ENCODE data around the gene GAPVD1.

GAPVD1 gene

DNA sequence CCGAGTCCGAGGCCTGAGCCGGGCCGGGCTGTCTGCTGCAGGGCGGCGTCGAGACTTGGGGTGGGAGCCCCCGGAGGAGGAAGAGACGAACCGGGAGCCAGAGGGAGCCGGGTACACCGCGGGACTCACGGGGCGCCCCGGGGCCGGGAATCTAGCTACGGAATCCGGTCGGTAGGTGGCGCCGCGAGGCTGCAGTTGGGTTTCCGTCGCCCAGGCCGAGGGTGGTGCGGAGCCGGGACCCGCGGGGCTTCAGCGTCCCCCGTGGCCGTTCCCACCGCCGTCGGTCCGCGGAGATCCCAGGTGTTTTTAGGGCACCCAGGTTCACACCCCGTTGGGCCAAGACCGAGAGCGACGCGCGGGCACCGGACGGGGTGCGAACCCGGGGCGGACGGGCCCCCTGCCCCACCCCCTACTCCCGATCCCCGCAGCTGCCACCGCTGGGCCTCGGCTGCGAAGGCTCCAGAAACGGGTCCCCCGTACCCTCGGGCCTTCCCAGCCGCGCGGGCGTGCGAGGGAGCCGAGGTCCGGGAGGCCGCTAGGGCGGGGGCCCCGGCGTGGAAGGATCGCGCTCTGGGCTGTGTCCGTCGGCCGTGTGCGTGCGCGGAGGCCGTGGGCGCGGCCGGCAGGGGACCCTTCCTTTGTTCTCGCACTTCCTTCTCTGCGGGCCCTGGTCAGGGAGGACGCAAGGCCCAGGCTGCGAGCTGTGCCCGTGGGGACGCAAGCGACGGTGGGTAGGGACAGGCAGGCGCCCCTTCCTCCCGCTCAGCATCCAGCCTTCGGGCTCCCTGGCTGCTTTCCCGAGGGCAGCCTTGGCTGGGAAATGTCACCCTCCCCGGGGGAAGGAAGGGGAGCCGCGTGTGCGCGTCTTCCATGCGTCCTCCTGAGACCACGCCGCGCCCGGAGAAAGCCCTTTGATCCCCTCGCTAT is 146.6 kb downstream of the GAPVD1 start:
- FAIRE-seq = no peak

DNA sequence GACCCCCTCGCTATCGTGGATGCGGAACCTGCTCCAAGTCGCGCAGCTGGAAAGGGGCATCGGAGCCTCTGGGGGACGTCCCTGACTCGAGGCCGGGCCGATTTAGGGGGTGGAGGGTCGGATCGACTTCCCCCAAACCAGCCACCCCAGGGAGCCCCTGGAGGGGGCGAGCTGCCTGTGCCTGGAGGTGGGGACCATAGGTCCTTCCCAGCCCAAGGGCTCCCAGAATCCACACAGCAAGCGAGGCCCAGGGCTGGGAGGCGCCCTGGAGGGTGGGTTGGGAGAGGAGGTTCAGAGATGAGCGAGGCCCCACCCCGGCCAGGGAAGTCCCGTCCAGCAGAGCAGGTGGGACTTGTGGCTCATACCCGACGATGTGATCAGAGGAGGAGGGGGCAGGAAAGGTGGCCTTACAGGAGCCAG is 147.6 kb downstream of the GAPVD1 start:
- no peak for FAIRE-seq

DNA sequence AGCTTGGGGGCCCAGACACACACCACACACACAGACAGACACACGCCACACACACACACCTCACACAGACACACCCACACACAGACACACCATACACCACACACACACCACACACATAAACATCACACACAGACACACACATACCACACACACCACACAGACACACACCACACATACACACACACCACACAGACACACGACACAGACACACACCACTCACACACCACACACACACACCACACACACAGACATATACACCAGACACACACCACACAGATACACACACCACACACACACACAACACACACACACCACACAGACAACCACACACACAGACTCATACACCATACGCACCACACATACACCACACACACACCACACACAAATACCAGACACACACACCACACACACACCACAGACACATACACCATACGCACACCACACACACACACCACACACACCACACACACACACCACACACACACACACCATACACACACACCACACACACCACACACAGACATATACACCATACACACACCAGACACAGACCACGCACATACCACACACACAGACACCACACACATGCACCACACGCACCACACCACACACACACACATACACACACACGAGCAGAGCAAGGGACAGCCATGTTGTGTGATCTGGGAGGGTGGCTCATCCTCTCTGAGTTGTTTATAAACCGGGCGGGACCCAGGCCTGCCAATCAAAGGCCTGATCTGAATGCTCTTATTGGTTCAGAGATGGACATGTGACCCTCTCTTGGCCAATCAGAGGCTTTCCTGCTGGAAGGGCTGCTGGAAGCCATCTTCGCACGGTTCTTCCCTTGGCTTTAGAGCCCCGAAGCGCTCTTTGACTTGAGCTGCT is 148.3 kb downstream of the GAPVD1 start:
- FAIRE-seq = no peak

DNA sequence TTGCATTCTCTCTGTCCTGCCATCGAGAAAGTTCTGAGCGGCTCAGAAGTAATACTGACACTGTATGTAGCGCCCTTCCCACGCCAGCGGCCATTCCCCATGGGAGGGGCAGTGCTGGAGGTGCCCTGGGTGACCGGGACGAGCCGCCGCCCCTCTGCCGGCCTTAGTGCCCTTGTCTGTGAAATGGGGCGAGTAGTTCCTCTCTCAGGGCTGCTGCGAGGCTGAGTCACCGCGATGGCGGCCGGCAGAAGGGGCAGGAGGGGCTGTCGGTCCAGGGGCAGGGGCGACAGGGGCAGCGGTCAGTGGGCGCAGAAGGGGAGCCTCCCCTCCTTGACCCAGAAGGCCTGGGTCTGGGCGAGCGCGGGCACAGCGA is 148.9 kb downstream of the GAPVD1 start:
- FAIRE-seq = no peak

DNA sequence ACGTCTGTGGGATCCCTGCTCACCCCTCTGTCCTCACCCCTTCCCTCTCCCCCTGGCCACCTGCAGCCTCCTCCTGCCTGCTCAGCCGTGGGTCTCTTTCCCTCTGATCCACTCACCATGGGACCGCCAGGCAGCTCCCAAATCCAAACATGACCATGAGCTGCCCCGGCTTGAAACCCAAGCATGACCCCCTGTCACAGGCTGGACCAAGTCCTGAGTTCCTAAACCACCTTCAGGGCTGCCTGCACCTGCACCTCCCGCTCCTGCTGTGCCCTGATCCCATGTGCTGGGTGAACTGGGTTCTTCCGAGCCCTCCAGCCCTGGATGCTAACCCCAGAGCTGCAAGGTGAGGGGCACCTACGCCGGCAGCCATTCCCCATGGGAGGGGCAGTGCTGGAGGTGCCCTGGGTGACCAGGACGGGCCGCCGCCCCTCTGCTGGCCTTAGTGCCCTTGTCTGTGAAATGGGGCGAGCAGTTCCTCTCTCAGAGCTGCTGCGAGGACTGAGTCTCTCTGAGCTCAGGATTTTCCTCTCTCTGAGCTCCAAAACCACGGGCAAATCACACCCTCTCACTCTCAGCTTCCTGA is 149.6 kb downstream of the GAPVD1 start:
- no peak for FAIRE-seq

DNA sequence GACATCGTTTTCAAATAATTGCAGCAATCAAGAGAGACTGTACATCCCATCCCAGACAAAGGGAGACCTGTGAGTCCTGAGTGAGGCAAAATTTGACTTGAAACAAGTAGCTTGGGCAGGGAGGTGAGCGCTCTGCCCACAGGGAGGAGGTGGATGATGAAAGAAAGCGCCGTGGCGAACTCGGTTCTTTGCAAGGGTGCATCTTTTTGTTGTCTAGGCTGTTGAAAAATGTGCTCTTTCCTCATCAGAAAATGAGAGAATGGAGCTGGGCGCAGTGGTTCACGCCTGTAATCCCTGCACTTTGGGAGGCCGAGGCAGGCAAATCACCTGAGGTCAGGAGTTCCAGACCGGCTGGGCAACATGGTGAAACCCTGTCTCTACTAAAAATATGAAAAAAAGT is 150.5 kb downstream of the GAPVD1 start:
- FAIRE-seq = no peak

DNA sequence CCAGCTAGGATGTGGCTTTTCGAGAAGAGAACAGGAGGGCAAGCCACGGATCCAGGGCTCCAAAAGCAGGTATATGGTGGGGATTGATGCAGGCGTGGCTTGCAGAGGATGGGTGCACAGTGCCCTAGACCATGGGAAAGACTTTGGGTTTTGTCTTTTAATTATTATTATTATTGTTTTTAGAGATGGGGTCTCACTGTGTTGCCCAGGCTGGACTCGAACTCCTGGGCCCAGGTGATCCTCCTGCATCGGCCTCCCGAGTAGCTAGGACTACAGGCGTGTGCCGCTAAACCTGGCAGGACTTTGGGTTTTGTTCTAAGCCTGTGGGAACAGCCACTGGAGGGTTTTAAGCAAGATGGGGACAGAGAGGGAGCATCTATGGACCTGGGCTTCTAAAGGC is 152.0 kb downstream of the GAPVD1 start:
- no peak for FAIRE-seq

DNA sequence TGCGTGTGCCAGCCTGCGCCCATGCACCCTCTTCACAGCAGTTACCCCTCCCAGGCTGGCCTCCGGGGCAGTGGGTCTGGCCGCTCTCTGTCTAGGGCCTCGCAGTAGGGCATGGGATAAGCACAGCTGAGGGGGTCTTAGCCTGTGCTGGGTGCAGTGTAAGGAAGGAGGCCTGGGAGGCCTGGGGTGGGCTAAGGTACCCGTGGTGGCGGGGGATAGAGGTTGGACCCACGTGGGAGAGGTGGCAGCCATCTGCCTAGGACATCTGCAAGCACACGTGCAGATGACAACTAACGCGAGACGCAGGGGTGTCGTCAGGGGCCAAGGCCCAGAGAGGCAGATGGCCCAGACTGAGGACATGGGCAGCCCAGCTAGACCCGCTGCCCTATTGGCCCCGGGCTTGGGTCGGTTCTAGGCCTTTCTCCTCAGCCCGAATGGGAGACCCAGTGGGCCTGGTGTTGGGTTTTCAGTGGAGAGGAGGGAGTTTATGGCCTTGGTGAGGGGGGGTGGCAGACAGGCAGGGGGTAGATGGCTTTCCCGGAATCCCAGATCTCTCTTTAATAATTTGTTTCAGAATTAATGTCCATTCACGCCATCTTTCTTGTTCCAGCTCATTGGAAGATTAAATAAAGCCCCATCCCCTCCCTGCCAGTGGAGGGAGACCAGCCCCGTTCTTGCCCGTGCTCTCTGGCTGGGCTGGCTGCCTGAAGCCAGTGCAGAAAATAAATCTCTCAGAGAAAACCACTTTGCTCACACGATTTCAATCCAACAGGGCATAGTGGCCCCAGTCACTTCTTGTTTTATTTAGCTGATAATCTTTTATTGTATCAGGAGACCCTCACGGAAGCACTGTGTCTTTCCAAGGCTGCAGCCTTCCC is 154.2 kb downstream of the GAPVD1 start:
- FAIRE-seq = no peak

DNA sequence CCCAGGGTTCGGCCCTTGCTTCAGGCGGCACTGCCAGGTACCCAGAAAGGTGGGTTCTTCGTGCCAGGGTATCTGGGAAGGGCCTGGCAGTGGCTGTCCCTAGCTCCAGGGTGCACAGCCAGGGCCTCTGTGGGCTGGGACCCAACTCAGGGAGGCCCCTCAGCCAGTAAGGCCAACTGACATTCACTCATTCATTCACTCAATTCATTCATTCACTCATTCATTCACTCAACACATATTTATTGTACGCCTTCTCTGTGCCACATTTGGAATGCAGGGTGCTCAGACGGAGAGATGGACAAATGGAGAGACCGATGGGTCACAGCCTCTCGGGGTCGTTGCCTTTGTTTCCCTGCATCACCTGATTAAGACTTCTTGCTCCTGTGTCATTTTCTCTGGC is 154.9 kb downstream of the GAPVD1 start:
- FAIRE-seq = no peak

Measured in colon (tissue), 2 donors.